PFSK-1 (cell line): ENCODE measurements around the gene C16orf96.

Experiments
- POLR2AphosphoS5 ChIP-seq: IDR thresholded peaks from 2 replicates; pipeline ENCODE4 v1.6.1; 2012; ENCODE audit warnings: low read depth, mild to moderate bottlenecking, control low read depth, low read length, moderate library complexity
- TAF1 ChIP-seq: IDR thresholded peaks from 2 replicates; pipeline ENCODE4 v1.6.1; 2012; ENCODE audit warnings: low read length, control low read depth, borderline replicate concordance; ENCODE audit not compliant: insufficient read depth

DNA sequence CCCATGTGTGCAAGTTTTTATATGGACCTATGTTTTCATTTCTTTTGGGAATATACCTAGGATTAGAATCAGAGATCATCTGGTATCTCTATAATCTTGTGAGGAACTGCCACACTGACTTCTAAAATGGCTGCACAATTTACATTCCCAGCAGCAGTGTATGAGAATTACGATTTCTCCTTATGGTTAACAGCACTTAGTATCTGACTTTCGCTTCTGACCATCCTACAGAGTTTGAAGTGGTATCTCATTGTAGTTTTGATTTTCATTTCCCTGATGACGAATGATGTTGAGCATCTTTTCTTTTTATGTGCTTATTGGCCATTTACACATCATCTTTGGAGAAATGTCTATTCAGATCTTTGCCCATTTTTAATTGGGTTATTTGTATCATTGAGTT, 10.0 kb downstream of the C16orf96 start:
- TF ChIP-seq TAF1 (no peak), POLR2AphosphoS5 (no peak)
